MM.1S (cell line): ENCODE measurements around the gene ANKRD26.

Source experiments
- DNase-seq: peaks from one replicate; pipeline ENCODE4 v3.0.0-alpha.2; 2015
- H2AFZ ChIP-seq: fragments of 300-600 bp; sonication (generic); 2 replicates; pipeline ENCODE4 v1.6.0; 2016; ENCODE audit warnings: antibody characterized with exemption, low read length
- H3F3A ChIP-seq: fragments of 300-600 bp; sonication (generic); 2 replicates; pipeline ENCODE4 v1.6.1; 2016; ENCODE audit warnings: mild to moderate bottlenecking, antibody characterized with exemption, low read length, moderate library complexity, mixed read lengths; ENCODE audit not compliant: insufficient read depth
- H3K27ac ChIP-seq: fragments of 300-600 bp; sonication (generic); 2 replicates; pipeline ENCODE4 v1.5.1; 2016; ENCODE audit warnings: mild to moderate bottlenecking, low read length
- H3K27me3 ChIP-seq: fragments of 300-600 bp; sonication (generic); replicated peaks from 2 replicates; pipeline ENCODE4 v1.6.0; 2016; ENCODE audit warnings: low read length; ENCODE audit not compliant: insufficient read depth
- H3K36me3 ChIP-seq: fragments of 300-600 bp; sonication (generic); replicated peaks from 2 replicates; pipeline ENCODE4 v1.6.1; 2016; ENCODE audit warnings: mild to moderate bottlenecking, low read length, mixed read lengths; ENCODE audit not compliant: insufficient read depth
- H3K4me1 ChIP-seq: fragments of 300-600 bp; sonication (generic); 2 replicates; pipeline ENCODE4 v1.6.1; 2016; ENCODE audit warnings: low read length, mixed read lengths
- H3K4me2 ChIP-seq: fragments of 300-600 bp; sonication (generic); 2 replicates; pipeline ENCODE4 v1.6.0; 2016; ENCODE audit warnings: low read depth, low read length
- H3K4me3 ChIP-seq: fragments of 300-600 bp; sonication (generic); 2 replicates; pipeline ENCODE4 v1.5.1; 2016; ENCODE audit warnings: low read length, mixed read lengths
- H3K79me2 ChIP-seq: fragments of 300-600 bp; sonication (generic); 2 replicates; pipeline ENCODE4 v1.6.1; 2016; ENCODE audit warnings: mixed run types, low read length, mixed read lengths
- H3K9ac ChIP-seq: fragments of 300-600 bp; sonication (generic); 2 replicates; pipeline ENCODE4 v1.6.1; 2016; ENCODE audit warnings: low read length, mixed read lengths
- H3K9me2 ChIP-seq: fragments of 300-600 bp; sonication (generic); replicated peaks from 2 replicates; pipeline ENCODE4 v1.6.1; 2016; ENCODE audit warnings: mild to moderate bottlenecking, low read length, mixed read lengths; ENCODE audit not compliant: insufficient read depth
- H3K9me3 ChIP-seq: fragments of 300-600 bp; sonication (generic); replicated peaks from 2 replicates; pipeline ENCODE4 v1.6.1; 2016; ENCODE audit warnings: mild to moderate bottlenecking, low read length, mixed read lengths; ENCODE audit not compliant: insufficient read depth
- H4K20me1 ChIP-seq: fragments of 300-600 bp; sonication (generic); 2 replicates; pipeline ENCODE4 v1.6.1; 2016; ENCODE audit warnings: mild to moderate bottlenecking, low read length, moderate library complexity, mixed read lengths; ENCODE audit not compliant: insufficient read depth
- CTCF ChIP-seq: fragments of 300-600 bp; sonication (generic); IDR thresholded peaks from 2 replicates; pipeline ENCODE4 v1.5.1; 2016; ENCODE audit warnings: antibody characterized with exemption, low read length, mixed read lengths
- EZH2 ChIP-seq: fragments of 300-600 bp; sonication (generic); optimal IDR thresholded peaks from 2 replicates; pipeline ENCODE3; 2017; ENCODE audit warnings: low read depth, mild to moderate bottlenecking, antibody characterized with exemption, low read length, mixed read lengths
- EZH2phosphoT487 ChIP-seq: fragments of 300-600 bp; sonication (generic); IDR thresholded peaks from 2 replicates; pipeline ENCODE4 v1.6.1; 2018; ENCODE audit warnings: antibody characterized with exemption, low read length

Gene ANKRD26

DNA sequence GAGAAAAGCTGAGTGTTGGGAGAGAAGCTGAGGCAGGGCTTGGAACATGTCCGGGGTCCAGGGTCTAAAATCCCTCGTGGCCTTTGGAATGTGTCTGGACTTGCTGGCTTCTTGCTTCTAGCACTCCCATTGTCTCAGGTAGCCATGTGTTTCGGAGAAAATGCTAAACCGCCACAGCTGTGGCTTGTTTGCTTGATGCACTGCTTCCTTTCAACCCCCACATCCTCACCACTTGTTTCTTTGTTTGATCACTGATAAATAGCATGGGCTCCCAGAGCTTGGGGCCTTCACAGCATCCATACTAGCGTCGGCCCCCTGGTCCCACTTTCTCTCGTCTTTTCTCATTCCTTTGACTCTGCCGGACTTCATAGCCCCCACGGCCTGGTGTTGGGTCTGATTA lies 102.7 kb downstream of the ANKRD26 start:
- Histone ChIP-seq H3K27ac (no peak overlapping the region), H2AFZ (no peak overlapping the region), H3K9me3 (no peaks in the 10 kb centered on the region), H3F3A (no peaks in the 10 kb centered on the region), H4K20me1 (no peaks in the 10 kb centered on the region), H3K9ac (no peak overlapping the region), H3K9me2 (no peaks in the 10 kb centered on the region), H3K79me2 (no peaks in the 10 kb centered on the region), H3K27me3 (no peaks in the 10 kb centered on the region), H3K36me3 (no peaks in the 10 kb centered on the region), H3K4me2 (no peak overlapping the region), H3K4me3 (no peak overlapping the region), H3K4me1 (no peaks in the 10 kb centered on the region)
- no peak for TF ChIP-seq EZH2
- DNase-seq = no peak

DNA sequence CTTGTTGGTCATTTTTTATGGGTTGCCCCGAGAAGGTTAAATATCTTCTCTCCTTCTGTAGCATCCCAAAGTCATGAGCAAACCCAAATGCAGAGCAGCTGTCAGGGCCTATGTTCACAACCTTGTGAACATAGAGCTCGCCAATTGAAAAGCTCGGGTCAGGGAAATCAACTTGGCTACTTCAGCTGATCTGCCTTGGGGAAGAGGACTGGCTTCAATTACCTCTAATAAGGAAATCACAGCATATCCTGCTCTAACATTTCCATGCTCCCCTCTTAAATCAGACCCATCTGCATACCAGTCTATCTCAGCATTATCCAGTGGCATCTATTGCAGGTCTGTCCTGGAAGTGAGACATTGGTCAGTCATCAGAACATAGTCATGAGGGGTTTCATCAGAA lies 105.6 kb downstream of the ANKRD26 start:
- no peak overlapping the region for H2AFZ ChIP-seq

GRCh38 chr10:26987851-26988250 lies 112.4 kb downstream of the ANKRD26 start:
- Histone ChIP-seq H3K27ac (no peak overlapping the region), H3K79me2 (no peaks in the 10 kb centered on the region), H3K4me1 (no peaks in the 10 kb centered on the region), H3K27me3 (no peaks in the 10 kb centered on the region), H3K9me3 (no peaks in the 10 kb centered on the region), H3K36me3 (no peaks in the 10 kb centered on the region), H3K9ac (no peak overlapping the region), H3K9me2 (no peaks in the 10 kb centered on the region), H2AFZ (no peak overlapping the region), H3F3A (no peaks in the 10 kb centered on the region), H4K20me1 (no peaks in the 10 kb centered on the region), H3K4me3 (no peak overlapping the region), H3K4me2 (no peak overlapping the region)
- TF ChIP-seq EZH2 = no peak
- TF ChIP-seq CTCF = no peak
- no peak for TF ChIP-seq EZH2phosphoT487
- DNase-seq = no peak

More for the DNA sequence above, 105.6 kb downstream of the ANKRD26 start:
- Histone ChIP-seq H4K20me1 (no peaks in the 10 kb centered on the region), H3K4me2 (no peak overlapping the region), H3K27me3 (no peaks in the 10 kb centered on the region), H3F3A (no peaks in the 10 kb centered on the region), H3K4me1 (no peaks in the 10 kb centered on the region), H3K4me3 (no peak overlapping the region), H3K27ac (no peak overlapping the region), H3K9me3 (no peaks in the 10 kb centered on the region), H3K36me3 (no peaks in the 10 kb centered on the region), H3K79me2 (no peaks in the 10 kb centered on the region), H3K9ac (no peak overlapping the region), H3K9me2 (no peaks in the 10 kb centered on the region)
- DNase-seq = no peak
- TF ChIP-seq CTCF = no peak
- no peak for TF ChIP-seq EZH2phosphoT487
- no peak for TF ChIP-seq EZH2

DNA sequence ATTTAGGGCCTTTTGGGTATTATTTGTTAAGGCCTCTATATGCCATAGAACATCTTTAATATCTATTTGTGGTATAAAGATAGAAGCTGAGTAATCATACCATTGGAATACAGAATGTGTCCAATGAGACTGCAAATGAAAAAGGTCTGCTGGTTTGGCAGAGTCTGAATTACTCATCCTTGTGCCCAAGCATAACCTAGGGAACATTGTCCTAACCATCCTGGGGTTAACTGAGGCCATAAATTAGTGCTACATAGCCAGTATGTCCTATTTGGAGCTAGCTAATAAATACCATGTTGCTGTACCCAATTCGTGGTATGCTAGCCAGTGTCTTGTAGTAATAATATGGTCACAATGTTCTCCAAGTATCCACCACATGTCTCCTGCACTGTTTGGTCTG lies 117.1 kb downstream of the ANKRD26 start:
- no peaks in the 10 kb centered on the region for H3K36me3 ChIP-seq
- no peak for TF ChIP-seq CTCF
- TF ChIP-seq EZH2phosphoT487 = no peak
- no peak for TF ChIP-seq EZH2
- H3K27ac ChIP-seq = no peak overlapping the region
- H3F3A ChIP-seq = no peaks in the 10 kb centered on the region
- no peak for DNase-seq
- no peaks in the 10 kb centered on the region for H3K79me2 ChIP-seq
- no peaks in the 10 kb centered on the region for H3K4me1 ChIP-seq
- H4K20me1 ChIP-seq = no peaks in the 10 kb centered on the region
- no peaks in the 10 kb centered on the region for H3K27me3 ChIP-seq
- H3K4me2 ChIP-seq = no peak overlapping the region
- H3K4me3 ChIP-seq = no peak overlapping the region
- H3K9ac ChIP-seq = no peak overlapping the region
- H3K9me2 ChIP-seq = no peaks in the 10 kb centered on the region
- no peak overlapping the region for H2AFZ ChIP-seq
- H3K9me3 ChIP-seq = no peaks in the 10 kb centered on the region
